Breast epithelium (tissue), 4 donors: ENCODE results near the gene FANCC. TPM values are rescaled to one million over a fixed set of nuclear protein-coding genes. Genes with fewer than 3 reads are reported as not detected.
A peak's percentile ranks its signal among the peaks of the same experiment; 100 is the strongest.

ENCODE experiments used
- DNase-seq, 2 donors: peaks; one replicate each; pipeline ENCODE4 v3.0.0-alpha.2; 2019; ENCODE audit warnings: low spot score in 2 of 2
- H3K27ac ChIP-seq, 2 donors: fragments of 200-600 bp; sonication (generic) in 1 of 2; one replicate each; pipeline ENCODE4 v1.5.1; 2016 to 2019; ENCODE audit warnings: mild to moderate bottlenecking in 1 of 2
- H3K27me3 ChIP-seq, 2 donors: fragments of 200-600 bp; sonication (generic) in 1 of 2; one replicate each; pipeline versions ENCODE4 v1.5.1 to v1.6.0; 2017 to 2019; ENCODE audit warnings: control low read depth in 1 of 2, mild to moderate bottlenecking in 1 of 2
- H3K36me3 ChIP-seq: fragments of 200-600 bp; one replicate; pipeline ENCODE4 v1.5.1; 2019
- H3K4me1 ChIP-seq, 2 donors: fragments of 200-600 bp; sonication (generic); one replicate each; pipeline ENCODE4 v1.5.1; 2016 to 2019; ENCODE audit warnings: control low read depth in 1 of 2
- H3K4me3 ChIP-seq, 3 donors: fragments of 200-600 bp; sonication (generic); 1 replicate in 2 of 3; 2 replicates in 1 of 3; pipeline ENCODE4 v1.5.1; 2016 to 2019; ENCODE audit warnings: mild to moderate bottlenecking in 3 of 3, moderate library complexity in 2 of 3
- H3K9me3 ChIP-seq, 2 donors: fragments of 200-600 bp; sonication (generic) in 1 of 2; one replicate each; pipeline ENCODE4 v1.5.1; 2016 to 2019; ENCODE audit warnings: control low read depth in 1 of 2
- CTCF ChIP-seq, 3 donors: fragments of 450-650 bp; IDR thresholded peaks; one replicate each; pipeline ENCODE4 v1.5.1; 2016 to 2017; ENCODE audit warnings: antibody characterized with exemption in 3 of 3, mild to moderate bottlenecking in 3 of 3, moderate library complexity in 3 of 3
- POLR2A ChIP-seq: fragments of 450-650 bp; IDR thresholded peaks from one replicate; pipeline ENCODE4 v1.6.1; 2016; ENCODE audit warnings: antibody characterized with exemption, mild to moderate bottlenecking, moderate library complexity
- POLR2AphosphoS5 ChIP-seq, 3 donors: sonication (generic); formaldehyde crosslinking; IDR thresholded peaks; one replicate each; pipeline ENCODE4 v1.6.1; 2017; ENCODE audit warnings: antibody characterized with exemption in 3 of 3
- intact Hi-C: fragments of 100-400 bp; cut with DNase I; formaldehyde crosslinking; loops from one replicate; pipeline ENCODE4 v1.15.1; 2023; ENCODE audit warnings: low total_unique reads
- total RNA-seq, 3 donors: library from RNA; depleted of rRNA; stranded (reverse); fragments of >200 nt; gene quantifications; one replicate each; pipeline ENCODE4 v1.1.0, GENCODE V29; 2016

Gene FANCC
- total RNA-seq, 3 donors from 2014 or later: 4.2 to 11.4 (median 9.2) TPM

DNA sequence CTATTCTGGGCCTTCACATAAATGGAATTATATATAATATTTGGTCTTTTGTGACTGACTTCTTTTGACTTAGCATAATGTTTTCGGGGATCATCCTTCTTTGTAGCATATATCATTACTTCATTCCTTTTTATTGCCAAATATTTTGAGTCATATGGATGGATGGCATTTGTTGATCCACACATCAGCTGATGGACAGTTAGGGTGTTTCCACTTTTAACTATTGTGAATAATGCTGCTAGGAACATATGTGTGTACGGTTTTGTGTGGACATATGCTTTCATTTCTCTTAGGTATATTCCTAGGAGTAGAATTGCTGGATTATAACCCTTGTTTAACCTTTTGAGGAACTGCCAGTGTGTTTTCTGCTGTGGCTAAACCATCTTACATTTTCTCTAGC is 249.6 kb downstream of the FANCC start:
- TF ChIP-seq POLR2AphosphoS5 (IDR thresholded peaks at IDR 0.05) (no peak), CTCF (IDR thresholded peaks at IDR 0.05) (no peak), POLR2A (no peak)
- Histone ChIP-seq H3K4me3 (no peak overlapping the region), H3K4me1 (no peaks in the 10 kb centered on the region), H3K36me3 (no peaks in the 10 kb centered on the region), H3K27ac (no peak overlapping the region), H3K9me3 (no peaks in the 10 kb centered on the region), H3K27me3 (no peaks in the 10 kb centered on the region)
- intact Hi-C loops: no loop called here
- no peak for DNase-seq

- intact Hi-C loops: no loop called here
- no peaks in the 10 kb centered on the region for H3K4me1 ChIP-seq
- TF ChIP-seq CTCF (IDR thresholded peaks at IDR 0.05): no peak
- no peak for TF ChIP-seq POLR2AphosphoS5 (IDR thresholded peaks at IDR 0.05)
- TF ChIP-seq POLR2A: no peak
- H3K9me3 ChIP-seq: no peaks in the 10 kb centered on the region
- H3K27me3 ChIP-seq: no peaks in the 10 kb centered on the region
- H3K27ac ChIP-seq: no peak overlapping the region
- H3K4me3 ChIP-seq: no peak overlapping the region
- no peaks in the 10 kb centered on the region for H3K36me3 ChIP-seq
- peak in 1 of 2 donors; percentile 7 for DNase-seq
Observed at GRCh38 chr9:95067057-95067456, 250.5 kb downstream of the FANCC start.

- Histone ChIP-seq H3K36me3 (no peaks in the 10 kb centered on the region), H3K4me1 (no peaks in the 10 kb centered on the region), H3K4me3 (no peak overlapping the region), H3K27ac (peak overlapping the region in 1 of 2 donors; percentile 9), H3K9me3 (no peaks in the 10 kb centered on the region), H3K27me3 (no peaks in the 10 kb centered on the region)
- TF ChIP-seq POLR2A: no peak
- TF ChIP-seq CTCF (IDR thresholded peaks at IDR 0.05): no peak
- no peak for TF ChIP-seq POLR2AphosphoS5 (IDR thresholded peaks at IDR 0.05)
- intact Hi-C loops: no loop called here
- DNase-seq: peak in 1 of 2 donors; percentile 13
Observed at GRCh38 chr9:95065224-95065623, 252.3 kb downstream of the FANCC start.

- no peaks in the 10 kb centered on the region for H3K4me1 ChIP-seq
- peak in 1 of 2 donors; percentile 7 for DNase-seq
- H3K27me3 ChIP-seq: no peaks in the 10 kb centered on the region
- H3K9me3 ChIP-seq: no peaks in the 10 kb centered on the region
- no peaks in the 10 kb centered on the region for H3K36me3 ChIP-seq
- no peak overlapping the region for H3K27ac ChIP-seq
- TF ChIP-seq POLR2AphosphoS5 (IDR thresholded peaks at IDR 0.05) (no peak), CTCF (IDR thresholded peaks at IDR 0.05) (no peak), POLR2A (no peak)
- no peak overlapping the region for H3K4me3 ChIP-seq
- intact Hi-C loops: no loop called here
Observed at GRCh38 chr9:95063300-95063699, 254.2 kb downstream of the FANCC start.

DNA sequence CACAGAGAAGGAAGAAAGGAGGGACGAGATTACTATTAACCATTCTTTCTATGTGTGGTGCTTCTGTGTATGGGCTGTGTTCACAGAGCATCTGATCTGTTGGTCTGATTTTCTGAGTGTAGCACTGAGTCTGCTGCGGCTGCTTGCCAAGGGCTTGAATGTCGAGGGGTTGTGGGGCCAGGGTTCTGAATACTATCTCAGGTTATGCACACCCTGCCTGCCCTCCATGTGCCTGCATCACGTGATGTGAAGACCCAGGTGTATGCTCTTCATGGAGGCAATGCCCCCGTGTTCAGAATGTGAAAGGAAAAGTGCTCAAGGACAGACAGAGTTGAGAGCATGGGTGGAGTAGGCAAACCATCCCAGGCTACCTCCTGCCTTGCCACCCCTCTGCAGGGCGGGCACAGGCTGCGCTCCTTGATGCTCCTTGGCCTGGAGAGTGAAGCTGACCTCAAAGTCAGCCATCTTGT is 254.9 kb downstream of the FANCC start:
- no peaks in the 10 kb centered on the region for H3K36me3 ChIP-seq
- H3K4me1 ChIP-seq: no peaks in the 10 kb centered on the region
- intact Hi-C loops: no loop called here

More for the DNA sequence above, 254.9 kb downstream of the FANCC start:
- Histone ChIP-seq H3K27me3 (no peaks in the 10 kb centered on the region), H3K9me3 (no peaks in the 10 kb centered on the region), H3K4me3 (no peak overlapping the region), H3K27ac (no peak overlapping the region)
- peak in 1 of 2 donors; percentile 14 for DNase-seq
- no peak for TF ChIP-seq POLR2A
- no peak for TF ChIP-seq CTCF (IDR thresholded peaks at IDR 0.05)
- TF ChIP-seq POLR2AphosphoS5 (IDR thresholded peaks at IDR 0.05): no peak
